ENCODE measurements around the gene WRNIP1. TPM values are rescaled to one million over a fixed set of nuclear protein-coding genes. Genes with fewer than 3 reads are reported as not detected.

WRNIP1 gene
- total RNA-seq, 1 experiment from 2014 or later = 63.4 TPM

DNA sequence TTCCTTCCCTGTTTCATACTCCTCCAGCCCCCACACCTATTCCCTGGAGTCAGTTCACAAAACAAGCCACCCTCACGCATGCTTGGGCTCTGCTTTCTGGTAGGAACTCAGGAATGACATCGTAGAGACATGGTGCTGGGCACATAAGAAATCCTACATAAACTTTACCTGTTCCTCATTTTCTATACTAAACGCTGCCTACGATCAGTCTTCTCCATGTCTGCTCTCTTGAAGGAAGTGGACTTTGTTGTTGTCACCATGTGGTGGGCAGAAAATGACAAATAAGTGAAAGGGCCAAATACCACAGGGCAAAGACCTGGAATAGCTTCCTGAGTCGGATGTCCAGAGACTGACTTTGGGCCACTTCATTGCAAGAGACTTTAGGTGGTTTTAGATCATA, 24.6 kb upstream of the WRNIP1 start:
- DNase-seq (ENCODE audit: low spot score) = no peak

- no peak for DNase-seq (ENCODE audit: low spot score)
Measured at GRCh38 chr6:2741756-2742155, 23.4 kb upstream of the WRNIP1 start.

GRCh38 chr6:2743280-2744208, 21.6 kb upstream of the WRNIP1 start:
- DNase-seq (ENCODE audit: low spot score) = no peak

DNA sequence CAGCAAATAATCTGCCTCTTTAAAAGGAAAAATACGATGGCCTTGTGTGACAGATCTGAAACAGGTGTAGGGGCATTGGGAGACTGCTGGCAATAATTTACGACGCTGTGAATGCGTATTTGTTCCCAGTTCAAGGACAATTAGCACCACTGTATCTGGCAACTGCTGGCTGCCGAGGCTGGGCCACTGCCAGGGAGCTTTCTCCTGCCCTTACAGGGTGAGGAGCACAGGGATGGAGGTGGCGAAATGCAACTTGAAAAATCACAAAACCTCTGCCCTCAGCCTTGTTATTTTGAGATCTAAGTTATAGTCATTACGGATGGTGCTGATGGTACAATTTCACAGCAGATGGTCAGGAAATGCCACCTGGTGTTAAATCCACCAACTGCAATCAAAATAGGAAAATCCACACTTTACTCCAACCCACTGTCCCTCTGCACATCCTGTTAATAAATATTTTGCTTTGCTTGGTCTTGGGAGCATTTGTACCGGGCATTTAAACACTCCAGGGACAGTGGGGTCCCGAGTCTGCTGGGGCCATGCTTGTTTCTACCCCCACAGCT, 20.9 kb upstream of the WRNIP1 start:
- DNase-seq (ENCODE audit: low spot score) = no peak

DNA sequence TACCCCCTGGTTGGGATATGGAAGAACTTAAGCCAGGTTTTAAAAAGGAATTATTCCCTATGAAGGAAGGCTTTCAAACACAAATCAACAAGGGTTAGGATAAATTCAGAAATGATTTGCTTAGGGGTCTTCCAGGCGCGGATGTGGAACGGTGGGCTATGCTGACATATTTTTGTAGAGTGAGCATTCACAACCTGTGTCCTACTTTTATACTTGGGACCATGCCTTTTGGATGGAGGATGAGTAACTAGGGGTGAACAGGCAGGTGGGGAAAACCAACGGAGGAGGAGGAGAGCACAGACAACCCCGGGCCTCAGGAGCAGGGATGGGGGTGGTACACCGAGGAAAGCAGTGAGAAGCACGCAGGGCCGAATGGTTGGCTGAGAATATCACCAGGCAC, 20.4 kb upstream of the WRNIP1 start:
- DNase-seq (ENCODE audit: low spot score) = no peak

DNA sequence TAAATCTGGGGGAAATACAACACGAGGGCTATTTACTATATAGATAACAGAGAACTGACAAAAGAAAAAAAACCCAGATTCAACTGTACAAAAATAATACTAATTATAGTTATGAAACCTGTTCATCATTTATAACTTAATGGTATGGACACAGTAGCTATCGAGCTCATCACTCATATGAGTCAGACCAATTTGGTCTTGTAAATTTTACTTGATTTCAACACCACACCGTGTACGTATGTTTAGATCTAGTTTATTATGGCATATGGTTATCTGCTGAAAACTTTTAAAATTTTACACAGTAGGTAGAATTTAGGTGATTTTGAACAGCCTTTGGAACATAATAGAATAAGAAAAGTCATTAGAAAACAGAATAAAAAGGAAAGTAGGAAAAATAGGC, 19.9 kb upstream of the WRNIP1 start:
- DNase-seq (ENCODE audit: low spot score) = no peak

DNA sequence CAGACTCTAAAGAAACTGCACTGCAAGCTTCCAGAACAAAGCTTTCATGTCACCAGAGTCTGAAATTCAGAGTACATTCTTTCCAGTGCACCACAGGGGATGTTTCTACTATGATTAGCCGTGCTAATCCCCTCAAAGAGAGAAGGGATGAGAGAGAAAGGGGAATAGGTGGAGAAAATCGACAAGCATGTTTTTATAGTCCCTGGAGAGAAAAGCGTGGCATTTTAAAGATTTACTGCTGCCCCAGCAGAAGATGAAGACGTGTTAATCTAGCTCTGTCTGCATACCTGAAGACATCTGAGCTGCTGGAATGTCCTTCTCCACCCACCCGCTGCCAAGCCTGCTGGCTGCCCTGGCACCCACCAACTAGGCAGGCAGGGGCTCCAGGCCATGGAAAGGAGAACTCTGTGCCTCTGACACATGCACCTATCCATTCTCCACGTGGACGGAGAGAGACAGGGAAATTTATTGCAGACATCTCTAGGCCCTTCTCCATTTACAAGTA, 18.6 kb upstream of the WRNIP1 start:
- no peak for DNase-seq (ENCODE audit: low spot score)

DNA sequence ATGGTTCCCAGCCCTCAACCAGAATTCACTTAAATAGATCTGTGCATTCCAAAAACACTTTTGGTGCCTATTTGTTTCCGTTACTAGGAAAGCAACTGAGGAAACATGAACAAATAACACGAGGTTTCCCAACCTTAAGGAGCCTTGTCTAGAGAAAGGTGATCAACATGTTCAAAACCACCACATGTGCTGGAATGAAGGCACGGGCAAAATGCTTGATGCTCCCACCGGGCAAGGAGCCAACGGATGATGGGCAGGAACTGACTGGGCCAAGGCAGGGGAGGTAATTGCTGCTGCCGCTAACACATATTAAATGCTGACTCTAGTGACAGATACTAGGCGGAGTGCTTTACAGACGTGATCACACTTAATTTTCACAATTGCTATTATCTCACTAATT, 17.0 kb upstream of the WRNIP1 start:
- DNase-seq (ENCODE audit: low spot score) = no peak

- DNase-seq (ENCODE audit: low spot score) = no peak
Measured at GRCh38 chr6:2749969-2750600, 15.1 kb upstream of the WRNIP1 start.

DNA sequence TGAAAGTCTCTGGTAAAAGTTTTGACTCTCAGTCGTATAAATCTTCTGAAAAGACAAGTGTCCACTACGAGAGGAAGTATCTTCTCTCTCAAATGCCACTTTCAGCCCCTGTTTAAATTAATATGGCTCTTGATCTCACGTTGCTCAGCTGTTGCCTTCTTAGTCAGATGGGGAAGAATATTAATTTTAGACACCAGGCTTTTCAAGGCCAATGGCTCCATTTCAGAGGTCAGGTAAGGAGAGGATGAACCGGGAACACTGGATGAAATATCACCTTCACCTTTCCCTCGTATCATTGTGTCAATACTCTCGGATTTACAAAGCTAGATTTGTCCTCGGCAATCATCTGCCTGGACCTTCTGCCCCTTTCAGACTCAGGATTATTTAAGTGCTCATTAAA, 14.4 kb upstream of the WRNIP1 start, which contains the start of gene MYLK4:
TSS of gene MYLK4 (minus strand) at position 91 of the 400 bp plus-strand sequence. CDS start 1,628 bp downstream, outside the sequence.
- no peak for DNase-seq (ENCODE audit: low spot score)

DNA sequence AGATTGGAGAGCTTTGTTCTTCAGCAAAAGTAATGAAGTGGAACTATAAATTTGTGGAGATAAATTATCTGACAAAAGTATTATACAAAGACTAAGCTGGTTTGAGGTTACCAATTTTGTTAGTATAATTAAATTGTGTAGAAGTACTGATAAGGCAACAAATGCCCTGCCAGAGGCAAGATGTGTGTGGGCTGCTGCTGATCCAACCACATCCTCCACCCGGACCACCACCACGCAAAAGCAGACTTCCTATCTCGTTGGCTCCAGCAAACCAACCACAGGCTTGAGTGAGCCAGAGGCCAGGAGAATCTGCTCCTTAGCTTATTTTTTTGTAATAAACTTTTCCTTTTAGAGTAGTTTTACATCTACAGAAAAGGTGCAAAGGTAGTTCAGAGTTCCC, 13.3 kb upstream of the WRNIP1 start:
- peak; percentile 64 for DNase-seq (ENCODE audit: low spot score)

DNA sequence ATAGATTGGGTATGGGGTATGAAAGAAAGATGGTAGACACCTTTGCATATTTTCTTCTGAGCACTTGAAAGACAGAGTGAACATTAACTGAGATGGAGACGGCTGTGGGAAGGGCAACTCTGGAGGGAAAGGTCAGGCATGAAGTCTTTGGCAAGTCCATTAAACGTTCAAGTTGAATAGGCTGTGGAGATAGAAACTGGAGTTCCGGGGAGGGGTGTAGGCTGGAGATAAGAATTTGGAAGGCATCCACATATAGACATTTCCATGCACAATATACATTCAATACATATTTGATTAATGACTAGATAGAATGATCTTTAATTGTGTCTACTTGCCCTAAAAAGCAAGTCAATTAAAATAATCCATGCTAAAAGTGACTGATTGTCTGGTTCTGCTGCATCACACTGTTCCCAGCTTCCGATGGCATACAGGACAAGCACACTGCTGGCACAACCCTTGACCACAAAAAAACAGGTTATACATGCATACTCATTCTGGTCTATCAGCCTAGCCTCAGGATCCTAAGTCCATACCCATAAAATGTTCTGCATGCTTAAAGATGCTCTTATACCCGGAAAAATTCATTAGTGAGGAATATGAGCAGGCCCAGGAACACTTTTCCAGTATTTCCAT, 12.6 kb upstream of the WRNIP1 start:
- peak; percentile 34 for DNase-seq (ENCODE audit: low spot score)

DNA sequence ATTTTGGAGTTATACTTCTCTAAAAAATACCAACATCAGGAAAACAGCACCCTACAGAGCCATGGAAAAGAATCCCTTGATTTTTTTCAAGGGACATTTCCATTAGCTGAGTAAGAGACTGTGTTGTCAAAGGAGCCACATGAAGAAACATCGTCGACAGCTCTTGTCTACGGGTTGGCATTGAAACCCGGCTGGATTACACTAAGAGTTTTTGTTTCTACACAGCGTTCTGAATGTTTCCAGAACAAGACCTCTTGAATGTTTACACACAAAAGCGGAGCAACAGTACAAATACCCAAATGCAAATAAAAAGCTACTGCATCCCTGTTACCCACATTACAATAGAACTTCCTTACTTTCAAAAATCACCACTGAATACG, 12.1 kb upstream of the WRNIP1 start:
- no peak for DNase-seq (ENCODE audit: low spot score)

DNA sequence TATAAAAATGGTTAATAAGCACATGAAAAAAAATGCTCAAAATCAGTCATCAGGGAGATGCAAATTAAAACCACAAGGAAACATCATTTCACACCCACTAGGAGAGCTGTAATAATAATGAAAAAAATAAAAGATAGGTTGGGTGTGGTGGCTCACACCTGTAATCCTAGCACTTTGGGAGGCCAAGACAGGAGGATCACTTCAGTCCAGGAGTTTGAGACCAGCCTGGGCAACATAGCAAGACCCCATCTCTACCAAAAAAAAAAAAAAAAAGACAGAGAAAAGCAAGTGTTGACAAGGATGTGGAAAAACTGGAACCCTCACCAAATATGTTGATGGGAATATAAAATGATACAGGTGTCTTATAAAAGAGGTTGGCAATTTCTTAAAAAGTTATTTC, 11.4 kb upstream of the WRNIP1 start:
- DNase-seq (ENCODE audit: low spot score) = no peak

- no peak for DNase-seq (ENCODE audit: low spot score)
Measured at GRCh38 chr6:2754393-2754792, 10.8 kb upstream of the WRNIP1 start.

GRCh38 chr6:2754911-2755310, 10.3 kb upstream of the WRNIP1 start:
- DNase-seq (ENCODE audit: low spot score) = no peak

- no peak for DNase-seq (ENCODE audit: low spot score)
Measured at GRCh38 chr6:2755456-2755855, 9.7 kb upstream of the WRNIP1 start.

GRCh38 chr6:2756241-2756640, 9.0 kb upstream of the WRNIP1 start:
- no peak for DNase-seq (ENCODE audit: low spot score)

DNA sequence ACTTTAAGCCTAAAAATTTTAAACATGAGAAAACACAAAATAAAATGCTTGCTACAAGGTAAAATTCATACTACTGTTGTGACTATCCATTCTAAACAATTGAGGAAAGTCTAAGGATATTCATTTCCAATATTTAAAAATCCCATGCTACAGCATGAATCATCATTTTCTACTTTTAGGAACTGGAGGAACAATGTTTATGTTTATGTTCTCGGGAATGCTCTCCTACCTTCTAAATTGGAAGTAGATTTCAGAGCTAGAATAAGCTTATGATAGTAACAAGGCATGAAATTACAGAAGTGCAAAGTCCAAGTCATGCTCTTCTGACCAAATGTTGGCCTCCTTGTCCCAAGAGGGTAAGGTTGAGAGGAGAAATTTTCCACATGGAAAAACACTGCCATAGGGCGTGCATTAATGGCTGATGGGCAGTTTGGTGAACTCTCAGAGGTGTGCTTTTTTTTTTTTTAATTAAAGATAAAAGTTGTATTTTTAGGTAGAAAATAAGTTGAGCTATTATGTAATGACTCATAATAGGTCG, 8.4 kb upstream of the WRNIP1 start:
- DNase-seq (ENCODE audit: low spot score) = no peak

GRCh38 chr6:2758980-2759379, 6.2 kb upstream of the WRNIP1 start:
- DNase-seq (ENCODE audit: low spot score) = no peak

GRCh38 chr6:2760882-2761842, 4.0 kb upstream of the WRNIP1 start:
- DNase-seq (ENCODE audit: low spot score) = no peak

Measured in H4 (cell line).